ENCODE measurements around the gene XXYLT1.

XXYLT1 gene

DNA sequence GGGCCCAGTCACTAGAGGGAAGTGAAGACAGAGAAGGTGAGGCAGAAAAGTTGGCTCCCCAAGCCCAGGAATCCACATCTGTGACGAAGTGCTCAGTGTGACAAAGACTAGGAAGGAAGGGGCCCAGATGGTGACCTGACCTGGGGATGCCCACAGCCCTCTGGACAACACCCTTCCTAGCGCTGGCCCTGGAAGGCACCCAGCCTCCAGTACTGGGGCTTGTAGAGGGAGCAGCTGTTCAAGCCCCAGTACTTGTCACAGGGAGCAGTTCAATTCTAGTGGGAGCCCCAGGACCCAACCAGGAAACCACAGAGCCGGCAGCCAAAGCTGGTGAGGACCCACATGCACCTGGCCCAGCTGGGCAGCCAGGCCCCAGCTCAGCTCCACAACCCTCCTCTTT lies 190.8 kb downstream of the XXYLT1 start:
- peak; percentile 65 for DNase-seq (ENCODE audit: low read depth, low spot score)

DNA sequence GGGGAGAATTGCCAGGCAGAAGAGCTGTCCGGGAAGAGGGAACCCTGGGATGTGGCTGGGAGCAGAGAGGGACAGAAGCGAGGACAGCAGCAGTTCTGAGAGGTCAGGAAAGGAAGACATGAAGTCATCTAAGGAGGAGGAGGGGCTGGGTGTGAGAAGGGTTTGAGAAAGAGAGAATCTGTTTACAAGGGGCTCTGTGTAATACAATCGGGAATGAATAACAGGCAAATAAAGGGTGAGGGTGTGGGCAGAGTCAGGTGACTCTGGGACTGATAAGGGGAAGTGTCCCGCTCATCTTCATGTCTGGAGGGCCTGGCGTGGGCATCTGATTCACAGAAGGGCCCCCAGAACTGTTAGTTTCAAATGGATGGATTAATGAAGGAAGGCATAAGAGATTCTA lies 191.3 kb downstream of the XXYLT1 start:
- no peak overlapping the region for H3K4me3 ChIP-seq (ENCODE audit: low read length)
- DNase-seq (ENCODE audit: low read depth, low spot score): no peak

More for the DNA sequence above, 190.8 kb downstream of the XXYLT1 start:
- no peak overlapping the region for H3K4me3 ChIP-seq (ENCODE audit: low read length)

GRCh38 chr3:195078891-195079440 lies 192.0 kb downstream of the XXYLT1 start:
- no peak for DNase-seq (ENCODE audit: low read depth, low spot score)
- no peak overlapping the region for H3K4me3 ChIP-seq (ENCODE audit: low read length)

- no peak overlapping the region for H3K4me3 ChIP-seq (ENCODE audit: low read length)
- no peak for DNase-seq (ENCODE audit: low read depth, low spot score)
Measured at GRCh38 chr3:195077611-195078540, 193.1 kb downstream of the XXYLT1 start.

GRCh38 chr3:195076981-195077610 lies 193.9 kb downstream of the XXYLT1 start:
- H3K4me3 ChIP-seq (ENCODE audit: low read length): no peak overlapping the region
- DNase-seq (ENCODE audit: low read depth, low spot score): no peak

GRCh38 chr3:195075941-195076875 lies 194.8 kb downstream of the XXYLT1 start:
- no peak overlapping the region for H3K4me3 ChIP-seq (ENCODE audit: low read length)
- no peak for DNase-seq (ENCODE audit: low read depth, low spot score)

- H3K4me3 ChIP-seq (ENCODE audit: low read length): no peak overlapping the region
- no peak for DNase-seq (ENCODE audit: low read depth, low spot score)
Measured at GRCh38 chr3:195075199-195075940, 195.6 kb downstream of the XXYLT1 start.

GRCh38 chr3:195073866-195074860 lies 196.8 kb downstream of the XXYLT1 start:
- DNase-seq (ENCODE audit: low read depth, low spot score): no peak

GRCh38 chr3:195072916-195073564 lies 197.9 kb downstream of the XXYLT1 start:
- no peak for DNase-seq (ENCODE audit: low read depth, low spot score)
- no peak overlapping the region for H3K4me3 ChIP-seq (ENCODE audit: low read length)

More at GRCh38 chr3:195073866-195074860, 196.8 kb downstream of the XXYLT1 start:
- no peak overlapping the region for H3K4me3 ChIP-seq (ENCODE audit: low read length)

GRCh38 chr3:195071916-195072820 lies 198.8 kb downstream of the XXYLT1 start:
- no peak overlapping the region for H3K4me3 ChIP-seq (ENCODE audit: low read length)
- DNase-seq (ENCODE audit: low read depth, low spot score): no peak

- H3K4me3 ChIP-seq (ENCODE audit: low read length): no peak overlapping the region
- DNase-seq (ENCODE audit: low read depth, low spot score): no peak
Measured at GRCh38 chr3:195071011-195071728, 199.8 kb downstream of the XXYLT1 start.

- no peak overlapping the region for H3K4me3 ChIP-seq (ENCODE audit: low read length)
- DNase-seq (ENCODE audit: low read depth, low spot score): no peak
Measured at GRCh38 chr3:195070336-195070735, 200.6 kb downstream of the XXYLT1 start.

GRCh38 chr3:195069501-195070251 lies 201.3 kb downstream of the XXYLT1 start:
- no peak overlapping the region for H3K4me3 ChIP-seq (ENCODE audit: low read length)
- no peak for DNase-seq (ENCODE audit: low read depth, low spot score)

All from Jurkat, Clone E6-1 (cell line).